GM12878 (cell line): Measurements from ENCODE around the gene GPATCH11. TPM values are rescaled to one million over a fixed set of nuclear protein-coding genes. Genes with fewer than 3 reads are reported as not detected.
A peak's percentile ranks its signal among the peaks of the same experiment; 100 is the strongest.

ENCODE experiments used
- BHLHE40 ChIP-seq, 2 experiments: fragments of 450-650 bp in 1 of 2; IDR thresholded peaks; 2 replicates each; pipeline ENCODE4 v1.6.1; 2011 to 2017; ENCODE audit warnings: low read depth in 2 of 2, borderline replicate concordance in 1 of 2, improper control_type of control experiment in 1 of 2, low read length in 1 of 2, mild to moderate bottlenecking in 1 of 2
- BRCA1 ChIP-seq: IDR thresholded peaks from 2 replicates; pipeline ENCODE4 v1.6.1; 2011; ENCODE audit warnings: low read depth, low read length, improper control_type of control experiment
- CEBPB ChIP-seq, 2 experiments: fragments of 150-350 bp in 1 of 2; IDR thresholded peaks; 2 replicates each; pipeline ENCODE4 v1.6.1; 2012 to 2014; ENCODE audit warnings: low read depth in 2 of 2, low read length in 2 of 2, borderline replicate concordance in 1 of 2, inconsistent platforms in 1 of 2
- EGR1 ChIP-seq, 2 experiments: IDR thresholded peaks; 1 replicate in 1 of 2; 2 replicates in 1 of 2; pipeline ENCODE4 v1.6.1; 2011 to 2012; ENCODE audit warnings: low read depth in 2 of 2, low read length in 2 of 2, borderline replicate concordance in 1 of 2, mild to moderate bottlenecking in 1 of 2, moderate library complexity in 1 of 2
- HCFC1 ChIP-seq: fragments of 150-350 bp; IDR thresholded peaks from 2 replicates; pipeline ENCODE4 v1.6.1; 2014; ENCODE audit warnings: low read length
- HSF1 ChIP-seq: fragments of 150-350 bp; IDR thresholded peaks from 2 replicates; pipeline ENCODE4 v1.6.1; 2014; ENCODE audit warnings: mild to moderate bottlenecking, low read depth, low read length
- IKZF1 ChIP-seq: fragments of 450-650 bp; conservative IDR thresholded peaks from 2 replicates; pipeline ENCODE4 v1.6.1; 2017; ENCODE audit warnings: antibody characterized with exemption, mild to moderate bottlenecking
- MTA3 ChIP-seq: IDR thresholded peaks from 2 replicates; pipeline ENCODE4 v1.6.1; 2012; ENCODE audit warnings: low read length, inconsistent platforms, borderline replicate concordance
- NBN ChIP-seq: fragments of 450-650 bp; IDR thresholded peaks from 2 replicates; pipeline ENCODE4 v1.6.1; 2016
- NR2F1 ChIP-seq: fragments of 450-650 bp; conservative IDR thresholded peaks from 2 replicates; pipeline ENCODE4 v1.6.1; 2017; ENCODE audit warnings: mild to moderate bottlenecking
- PKNOX1 ChIP-seq: fragments of 450-650 bp; IDR thresholded peaks from 2 replicates; pipeline ENCODE4 v1.6.1; 2016; ENCODE audit warnings: mild to moderate bottlenecking
- POU2F2 ChIP-seq: IDR thresholded peaks from 3 replicates; pipeline ENCODE4 v1.6.1; 2011; ENCODE audit warnings: low read depth, mild to moderate bottlenecking, low read length, borderline replicate concordance
- RB1 ChIP-seq: fragments of 450-650 bp; formaldehyde crosslinking; IDR thresholded peaks from 2 replicates; pipeline ENCODE4 v1.6.1; 2017; ENCODE audit warnings: mild to moderate bottlenecking, borderline replicate concordance
- SIN3A ChIP-seq: IDR thresholded peaks from 2 replicates; pipeline ENCODE4 v1.6.1; 2012; ENCODE audit warnings: low read depth, low read length, improper control_type of control experiment
- SREBF1 ChIP-seq: IDR thresholded peaks from 2 replicates; pipeline ENCODE4 v1.6.1; 2012; ENCODE audit warnings: mild to moderate bottlenecking, low read length
- TCF3 ChIP-seq: IDR thresholded peaks from 2 replicates; pipeline ENCODE4 v1.6.1; 2012; ENCODE audit warnings: low read depth, mild to moderate bottlenecking, low read length, borderline replicate concordance; ENCODE audit not compliant: insufficient read depth
- ZNF207 ChIP-seq: fragments of 450-650 bp; IDR thresholded peaks from 2 replicates; pipeline ENCODE4 v1.6.1; 2014; ENCODE audit warnings: antibody characterized with exemption, mild to moderate bottlenecking, borderline replicate concordance
- ZNF687 ChIP-seq: fragments of 450-650 bp; IDR thresholded peaks from 2 replicates; pipeline ENCODE4 v1.6.1; 2017; ENCODE audit warnings: mild to moderate bottlenecking, moderate library complexity
- polyA plus RNA-seq, 11 experiments: library from polyadenylated mRNA; depleted of rRNA in 4 of 11; unstranded in 6 of 11; stranded (reverse) in 5 of 11; fragments of >200 nt; fragmentation: Nextera tagmentation in 4 of 11; fragmentation: Illumina TruSeq in 1 of 11; extraction: Ambion mirVana in 4 of 11; extraction: Trizol in 1 of 11; gene quantifications; 1 replicate in 1 of 11; 2 replicates in 10 of 11; pipeline versions ENCODE4 v1.2.1 to v1.2.3, GENCODE V29; 2011 to 2016; ENCODE audit warnings: inconsistent platforms in 2 of 11, missing spikeins in 2 of 11, low read depth in 1 of 11
- total RNA-seq, 4 experiments: library from RNA; depleted of rRNA in 3 of 4; stranded (reverse); fragments of >200 nt in 3 of 4; fragmentation: Illumina TruSeq in 1 of 4; extraction: Trizol in 1 of 4; gene quantifications; 2 replicates each; pipeline versions ENCODE4 v1.2.1 to v1.2.3, GENCODE V29; 2013 to 2021
- TF ChIP-seq, protein P1 (sequence below): IDR thresholded peaks from 2 replicates; pipeline ENCODE4 v1.6.1; 2012; ENCODE audit warnings: low read depth, low read length, improper control_type of control experiment
- TF ChIP-seq, protein P2 (sequence below): fragments of 450-650 bp; IDR thresholded peaks from 2 replicates; pipeline ENCODE4 v1.6.1; 2016; ENCODE audit warnings: mild to moderate bottlenecking

The GPATCH11 gene
- total and polyA plus RNA-seq, 10 of the 15 experiments (the other 5 are each of a cell fraction or from before 2014, with no cell fraction given), result 11.5 to 31.8 (median 16.5) TPM

DNA sequence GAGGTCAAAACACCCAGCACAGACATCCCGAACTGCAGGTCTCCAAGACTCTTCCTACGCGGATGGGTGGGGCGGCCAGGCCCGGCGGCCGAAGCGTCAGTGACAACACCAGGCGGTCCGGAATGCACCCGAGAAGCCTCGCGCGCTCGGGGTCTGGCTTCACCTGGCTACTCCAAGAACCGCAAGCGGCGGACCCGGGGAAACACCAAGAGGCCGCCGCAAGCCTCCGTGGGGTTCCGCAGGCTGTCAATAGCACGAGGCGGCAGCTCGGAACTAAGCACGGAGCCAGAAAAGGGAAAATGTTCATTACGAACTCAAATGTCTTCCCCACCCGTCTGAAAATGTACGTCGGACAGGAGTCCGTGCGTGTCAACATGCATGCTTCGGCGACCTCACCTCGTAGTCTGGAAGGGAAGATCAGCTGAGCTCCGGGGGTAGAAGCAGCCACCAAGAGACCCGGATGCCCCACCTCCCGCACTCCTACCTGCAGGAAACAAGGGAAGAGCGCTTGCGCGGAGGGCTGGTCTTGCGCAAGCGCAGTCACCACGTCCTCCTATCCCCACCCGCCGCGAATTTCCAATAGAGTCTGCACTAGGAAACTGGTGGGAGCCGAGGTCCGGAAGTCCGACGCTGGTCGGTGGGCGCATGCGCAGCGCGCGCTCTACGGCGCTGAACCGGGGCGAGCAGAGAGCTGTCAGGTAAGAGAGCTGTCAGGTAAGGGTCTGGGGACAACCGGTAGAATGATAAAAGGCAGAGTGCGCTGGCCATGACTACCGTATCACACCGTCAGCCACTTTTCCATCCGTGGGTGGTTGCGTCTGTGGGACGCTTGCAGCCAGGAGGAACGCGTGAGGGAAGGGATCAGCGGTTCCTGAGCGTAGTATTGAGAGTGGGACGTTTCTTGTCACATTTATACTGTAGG, at the start of gene GPATCH11, which contains the start of gene HEATR5B (continued):
- peak; percentile 48 for TF ChIP-seq PKNOX1
- TF ChIP-seq, protein P1, sequence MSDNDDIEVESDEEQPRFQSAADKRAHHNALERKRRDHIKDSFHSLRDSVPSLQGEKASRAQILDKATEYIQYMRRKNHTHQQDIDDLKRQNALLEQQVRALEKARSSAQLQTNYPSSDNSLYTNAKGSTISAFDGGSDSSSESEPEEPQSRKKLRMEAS, result peak; percentile 24; the same call in 1 of the 2 replicates
- TF ChIP-seq NR2F1, result 0 out of 2 replicates have a peak, but pooled peaks have one; percentile 51
- TF ChIP-seq BHLHE40 (IDR thresholded peaks at IDR 0.05; ENCODE audit: borderline replicate concordance in 1 of 2, low read depth in 2 of 2, low read length in 1 of 2), result peak in 1 of 2 experiments; percentile 50; a peak in 2 of 4 replicates
- TF ChIP-seq, protein P2, sequence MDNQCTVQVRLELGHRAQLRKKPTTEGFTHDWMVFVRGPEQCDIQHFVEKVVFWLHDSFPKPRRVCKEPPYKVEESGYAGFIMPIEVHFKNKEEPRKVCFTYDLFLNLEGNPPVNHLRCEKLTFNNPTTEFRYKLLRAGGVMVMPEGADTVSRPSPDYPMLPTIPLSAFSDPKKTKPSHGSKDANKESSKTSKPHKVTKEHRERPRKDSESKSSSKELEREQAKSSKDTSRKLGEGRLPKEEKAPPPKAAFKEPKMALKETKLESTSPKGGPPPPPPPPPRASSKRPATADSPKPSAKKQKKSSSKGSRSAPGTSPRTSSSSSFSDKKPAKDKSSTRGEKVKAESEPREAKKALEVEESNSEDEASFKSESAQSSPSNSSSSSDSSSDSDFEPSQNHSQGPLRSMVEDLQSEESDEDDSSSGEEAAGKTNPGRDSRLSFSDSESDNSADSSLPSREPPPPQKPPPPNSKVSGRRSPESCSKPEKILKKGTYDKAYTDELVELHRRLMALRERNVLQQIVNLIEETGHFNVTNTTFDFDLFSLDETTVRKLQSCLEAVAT, result peak; percentile 83
- 0 out of 2 replicates have a peak, but pooled peaks have one; percentile 18 for TF ChIP-seq TCF3
- peak; percentile 77; the same call in 1 of the 2 replicates for TF ChIP-seq SIN3A
- 0 out of 3 replicates have a peak, but pooled peaks of 1 of the 2 experiments have one; percentile 28 for TF ChIP-seq EGR1 (IDR thresholded peaks at IDR 0.05; ENCODE audit: borderline replicate concordance in 1 of 2, low read depth in 2 of 2, low read length in 2 of 2)
- no peak for TF ChIP-seq BRCA1
- no peak for TF ChIP-seq CEBPB (IDR thresholded peaks at IDR 0.05; ENCODE audit: borderline replicate concordance in 1 of 2, low read depth in 2 of 2, low read length in 2 of 2)
- no peak; the same call in 1 of the 2 replicates for TF ChIP-seq HCFC1
- TF ChIP-seq IKZF1, result peak; percentile 97
- TF ChIP-seq ZNF687, result peak; percentile 84
- TF ChIP-seq HSF1, result 0 out of 2 replicates have a peak, but pooled peaks have one; percentile 8
- TF ChIP-seq POU2F2, result no peak; the same call in 2 of the 3 replicates
- TF ChIP-seq MTA3, result no peak; the same call in 1 of the 2 replicates
- TF ChIP-seq SREBF1, result no peak
- TF ChIP-seq RB1, result peak; percentile 33; the same call in 1 of the 2 replicates
- 0 out of 2 replicates have a peak, but pooled peaks have one; percentile 39 for TF ChIP-seq ZNF207
- TF ChIP-seq NBN, result peak; percentile 80
